H54 (cell line): ENCODE data around the gene HMX2.

Experiments used
- DNase-seq: peaks from one replicate; pipeline ENCODE4 v3.0.0; 2011; ENCODE audit warnings: low spot score, mixed read lengths; ENCODE audit not compliant: insufficient read length
- FAIRE-seq: peaks from 3 replicates; lab custom pipeline; 2011; peaks lifted over from hg19 to GRCh38; lab: Jason Lieb, UNC
- POLR2A ChIP-seq: IDR thresholded peaks from 2 replicates; pipeline ENCODE4 v1.6.1; 2011; ENCODE audit warnings: low read depth, mild to moderate bottlenecking, low read length

Gene HMX2

GRCh38 chr10:123134343-123134914 is 13.5 kb upstream of the HMX2 start:
- DNase-seq (no peak), FAIRE-seq (no peak)
- TF ChIP-seq POLR2A: no peak

GRCh38 chr10:123134915-123135414 is 13.0 kb upstream of the HMX2 start:
- DNase-seq: no peak

GRCh38 chr10:123135415-123136141 is 12.4 kb upstream of the HMX2 start, which contains the start of gene HMX3:
Gene HMX3 (plus strand): TSS chr10:123135970. CDS start chr10:123136051, 81 bp downstream.
- DNase-seq (no peak), FAIRE-seq (no peak)
- no peak for TF ChIP-seq POLR2A

More at GRCh38 chr10:123134915-123135414, 13.0 kb upstream of the HMX2 start:
- TF ChIP-seq POLR2A: no peak
- no peak for FAIRE-seq

GRCh38 chr10:123136221-123136805 is 11.6 kb upstream of the HMX2 start:
- no peak for FAIRE-seq

GRCh38 chr10:123136806-123137642 is 10.9 kb upstream of the HMX2 start:
- no peak for FAIRE-seq
- DNase-seq: no peak
- no peak for TF ChIP-seq POLR2A

More at GRCh38 chr10:123136221-123136805, 11.6 kb upstream of the HMX2 start:
- no peak for DNase-seq
- TF ChIP-seq POLR2A: no peak

GRCh38 chr10:123139165-123139520 is 8.8 kb upstream of the HMX2 start:
- TF ChIP-seq POLR2A: no peak
- no peak for FAIRE-seq
- DNase-seq: no peak

GRCh38 chr10:123139521-123140163 is 8.3 kb upstream of the HMX2 start:
- TF ChIP-seq POLR2A: no peak
- FAIRE-seq (no peak), DNase-seq (no peak)

- no peak for FAIRE-seq
- no peak for TF ChIP-seq POLR2A
- DNase-seq: no peak
Measured at GRCh38 chr10:123140164-123140982, 7.6 kb upstream of the HMX2 start.

GRCh38 chr10:123140983-123141390 is 6.9 kb upstream of the HMX2 start:
- no peak for FAIRE-seq

GRCh38 chr10:123141791-123142700 is 5.9 kb upstream of the HMX2 start:
- no peak for FAIRE-seq
- TF ChIP-seq POLR2A: no peak
- no peak for DNase-seq

More at GRCh38 chr10:123140983-123141390, 6.9 kb upstream of the HMX2 start:
- TF ChIP-seq POLR2A: no peak
- no peak for DNase-seq

- FAIRE-seq (no peak), DNase-seq (no peak)
- TF ChIP-seq POLR2A: no peak
Measured at GRCh38 chr10:123142701-123143161, 5.2 kb upstream of the HMX2 start.
